CD4-positive, alpha-beta T cell treated with Interleukin-15 for 1 hour (primary cell): ENCODE measurements around the gene ADGRG6.

ENCODE experiments used
- DNase-seq: peaks from one replicate; pipeline ENCODE4 v3.0.0-alpha.2; 2020

The ADGRG6 gene

GRCh38 chr6:142380626-142381025, 78.8 kb downstream of the ADGRG6 start:
- DNase-seq = no peak

GRCh38 chr6:142381181-142381580, 79.4 kb downstream of the ADGRG6 start:
- no peak for DNase-seq

- DNase-seq = no peak
Observed at GRCh38 chr6:142381845-142382378, 80.1 kb downstream of the ADGRG6 start.

- no peak for DNase-seq
Observed at GRCh38 chr6:142384519-142385254, 82.9 kb downstream of the ADGRG6 start.

- no peak for DNase-seq
Observed at GRCh38 chr6:142385352-142385751, 83.5 kb downstream of the ADGRG6 start.

- no peak for DNase-seq
Observed at GRCh38 chr6:142386657-142387056, 84.8 kb downstream of the ADGRG6 start.

GRCh38 chr6:142387997-142388815, 86.4 kb downstream of the ADGRG6 start:
- DNase-seq = no peak

GRCh38 chr6:142395266-142395665, 93.5 kb downstream of the ADGRG6 start:
- DNase-seq = no peak

- DNase-seq = no peak
Observed at GRCh38 chr6:142395768-142396231, 94.0 kb downstream of the ADGRG6 start.

GRCh38 chr6:142398353-142398752, 96.5 kb downstream of the ADGRG6 start:
- DNase-seq = no peak

- DNase-seq = no peak
Observed at GRCh38 chr6:142399739-142400138, 97.9 kb downstream of the ADGRG6 start.

GRCh38 chr6:142400495-142400894, 98.7 kb downstream of the ADGRG6 start:
- no peak for DNase-seq

- no peak for DNase-seq
Observed at GRCh38 chr6:142401838-142402237, 100.0 kb downstream of the ADGRG6 start.

GRCh38 chr6:142404751-142405150, 102.9 kb downstream of the ADGRG6 start:
- no peak for DNase-seq

GRCh38 chr6:142406131-142406530, 104.3 kb downstream of the ADGRG6 start:
- no peak for DNase-seq

- DNase-seq = no peak
Observed at GRCh38 chr6:142407685-142408273, 106.0 kb downstream of the ADGRG6 start.

- DNase-seq = no peak
Observed at GRCh38 chr6:142408409-142408808, 106.6 kb downstream of the ADGRG6 start.

- no peak for DNase-seq
Observed at GRCh38 chr6:142409794-142410193, 108.0 kb downstream of the ADGRG6 start.

GRCh38 chr6:142411145-142411544, 109.3 kb downstream of the ADGRG6 start:
- no peak for DNase-seq

GRCh38 chr6:142412241-142412640, 110.4 kb downstream of the ADGRG6 start:
- DNase-seq = no peak

GRCh38 chr6:142412658-142413057, 110.9 kb downstream of the ADGRG6 start:
- DNase-seq = no peak

- DNase-seq = no peak
Observed at GRCh38 chr6:142413111-142413510, 111.3 kb downstream of the ADGRG6 start.

- no peak for DNase-seq
Observed at GRCh38 chr6:142414462-142415250, 112.8 kb downstream of the ADGRG6 start.
